ENCODE results near the gene TCEA3.
A peak's percentile ranks its signal among the peaks of the same experiment; 100 is the strongest.

The TCEA3 gene

GRCh38 chr1:23367791-23368561 is 56.6 kb downstream of the TCEA3 start:
- DNase-seq (ENCODE audit: low spot score): peak; percentile 99

GRCh38 chr1:23367451-23367790 is 57.1 kb downstream of the TCEA3 start:
- DNase-seq (ENCODE audit: low spot score): no peak

GRCh38 chr1:23366598-23366997 is 58.0 kb downstream of the TCEA3 start:
- no peak for DNase-seq (ENCODE audit: low spot score)

GRCh38 chr1:23366146-23366545 is 58.4 kb downstream of the TCEA3 start:
- no peak for DNase-seq (ENCODE audit: low spot score)

- no peak for DNase-seq (ENCODE audit: low spot score)
Measured at GRCh38 chr1:23362218-23362713, 62.3 kb downstream of the TCEA3 start.

GRCh38 chr1:23358310-23358875 is 66.2 kb downstream of the TCEA3 start:
- no peak for DNase-seq (ENCODE audit: low spot score)

- DNase-seq (ENCODE audit: low spot score): no peak
Measured at GRCh38 chr1:23357138-23357908, 67.2 kb downstream of the TCEA3 start.

GRCh38 chr1:23356471-23357137 is 67.9 kb downstream of the TCEA3 start:
- no peak for DNase-seq (ENCODE audit: low spot score)

GRCh38 chr1:23354245-23354644 is 70.3 kb downstream of the TCEA3 start:
- no peak for DNase-seq (ENCODE audit: low spot score)

- DNase-seq (ENCODE audit: low spot score): no peak
Measured at GRCh38 chr1:23352096-23352695, 72.4 kb downstream of the TCEA3 start.

GRCh38 chr1:23345920-23346319 is 78.6 kb downstream of the TCEA3 start:
- DNase-seq (ENCODE audit: low spot score): no peak

GRCh38 chr1:23344987-23345472 is 79.5 kb downstream of the TCEA3 start:
- peak; percentile 89 for DNase-seq (ENCODE audit: low spot score)

- peak; percentile 99 for DNase-seq (ENCODE audit: low spot score)
Measured at GRCh38 chr1:23344111-23344986, 80.2 kb downstream of the TCEA3 start, which contains the start of gene HNRNPR. HNRNPR (minus strand) TSS chr1:23344284; CDS start chr1:23341008, 3,276 bp downstream.

GRCh38 chr1:23343221-23344110 is 81.1 kb downstream of the TCEA3 start:
- peak; percentile 30 for DNase-seq (ENCODE audit: low spot score)

GRCh38 chr1:23341931-23342692 is 82.4 kb downstream of the TCEA3 start:
- no peak for DNase-seq (ENCODE audit: low spot score)

- no peak for DNase-seq (ENCODE audit: low spot score)
Measured at GRCh38 chr1:23339632-23340031, 84.9 kb downstream of the TCEA3 start.

- no peak for DNase-seq (ENCODE audit: low spot score)
Measured at GRCh38 chr1:23337869-23338268, 86.7 kb downstream of the TCEA3 start.

- DNase-seq (ENCODE audit: low spot score): no peak
Measured at GRCh38 chr1:23331713-23332112, 92.8 kb downstream of the TCEA3 start.

All from SK-N-DZ (cell line).